Pancreas (tissue), 10 donors: ENCODE data around the gene IL12B. TPM values are rescaled to one million over a fixed set of nuclear protein-coding genes. Genes with fewer than 3 reads are reported as not detected.

Experiments used
- ATAC-seq, 4 donors: fragments of 200-7000 bp; cut with Tn5 transposase; one replicate each; pipeline versions ENCODE4 v1.8.0 to v1.9.1; 2020; ENCODE audit warnings: mild to moderate bottlenecking in 4 of 4, moderate library complexity in 4 of 4
- DNase-seq, 6 donors: peaks; one replicate each; pipeline ENCODE4 v3.0.0-alpha.2; 2020
- FAIRE-seq: peaks from 2 replicates; lab custom pipeline; 2012; peaks lifted over from hg19 to GRCh38; lab: Jason Lieb, UNC
- H3K27ac ChIP-seq, 4 donors: fragments of 200-600 bp; sonication (generic); 1 replicate in 3 of 4; 2 replicates in 1 of 4; pipeline versions ENCODE4 v1.5.0 to v1.8.0; 2020
- H3K27me3 ChIP-seq, 4 donors: fragments of 200-600 bp; one replicate each; pipeline ENCODE4 v1.8.0; 2021
- H3K36me3 ChIP-seq, 3 donors: fragments of 200-600 bp; sonication (generic) in 1 of 3; one replicate each; pipeline versions ENCODE4 v1.5.0 to v1.8.0; 2020 to 2021
- H3K4me1 ChIP-seq, 3 donors: fragments of 200-600 bp; one replicate each; pipeline ENCODE4 v1.8.0; 2021
- H3K4me3 ChIP-seq, 4 donors: fragments of 200-600 bp; sonication (generic) in 2 of 4; one replicate each; pipeline versions ENCODE4 v1.5.0 to v1.8.0; 2020 to 2021
- H3K9me3 ChIP-seq, 4 donors: fragments of 200-600 bp; one replicate each; pipeline ENCODE4 v1.8.0; 2021
- CTCF ChIP-seq, 4 donors: fragments of 200-600 bp; sonication (generic) in 3 of 4; IDR thresholded peaks; one replicate each; pipeline versions ENCODE4 v1.5.0 to v1.8.0; 2021; ENCODE audit warnings: antibody characterized with exemption in 4 of 4
- WGBS, 2 donors: extraction: QIAGEN DNeasy Blood & Tissue Kit; methylation state at CpG; one replicate each; pipeline ENCODE4 v1.1.7; 2013; 5-methylcytosine and 5-hydroxymethylcytosine counted together
- intact Hi-C, 3 donors: fragments of 100-400 bp; cut with DNase I; formaldehyde crosslinking; loops; one replicate each; pipeline versions ENCODE4 v1.11.1 to v1.14.2; 2022
- polyA plus RNA-seq, 2 donors: library from polyadenylated mRNA; stranded (reverse); fragments of 200-250 nt; gene quantifications; one replicate each; pipeline ENCODE4 v1.2.3, GENCODE V29; 2013
- total RNA-seq, 6 donors: library from RNA; stranded (reverse); fragmentation: NEBNext Ultra II Directional in 4 of 6; extraction: Animal tissue kit (Norgen Biotek cat#: 25700) in 4 of 6; gene quantifications; one replicate each; pipeline versions ENCODE4 v1.2.1 to v1.2.4, GENCODE V29; 2021 to 2023
- donor health status: healthy with polysubstance abuse.
- donor health status: DM: no; HTN: no; CAD: no; lungs with moderate emphysema.
- donor health status: DM: no; HTN: no; CAD: no.
- donor health status: control.
- donor health status: control.
- donor health status: Bipolar disorder and iron deficiency.
- donor health status: DM: yes; HTN: yes; CAD: no.
- donor health status: DM: no; HTN: no; CAD: no.
- donor health status: DM: no; HTN: no; CAD: no.
- donor health status: DM: yes; HTN: yes; CAD: no.

Gene IL12B
- total and polyA plus RNA-seq, 8 donors, result not detected

- no peak for TF ChIP-seq CTCF (IDR thresholded peaks at IDR 0.05)
- H3K9me3 ChIP-seq, result no peaks in the 10 kb centered on the region
- ATAC-seq (no peak), DNase-seq (no peak), FAIRE-seq (no peak)
- H3K27me3 ChIP-seq, result no peaks in the 10 kb centered on the region
- no peak overlapping the region for H3K27ac ChIP-seq
- no peak overlapping the region for H3K4me3 ChIP-seq
- H3K4me1 ChIP-seq, result no peaks in the 10 kb centered on the region
- no peaks in the 10 kb centered on the region for H3K36me3 ChIP-seq
- 78 to 88% methylated on average over 2 of the region's 2 CpGs for WGBS, 2 donors
- intact Hi-C loops, result no loop called here
These were observed 9.2 kb upstream of the IL12B start for GRCh38 chr5:159339460-159339859.

GRCh38 chr5:159338118-159338517, 7.8 kb upstream of the IL12B start:
- H3K9me3 ChIP-seq, result no peaks in the 10 kb centered on the region
- H3K27me3 ChIP-seq, result no peaks in the 10 kb centered on the region
- H3K4me3 ChIP-seq, result no peak overlapping the region
- H3K36me3 ChIP-seq, result no peaks in the 10 kb centered on the region
- FAIRE-seq, result no peak
- intact Hi-C loops, result no loop called here
- H3K4me1 ChIP-seq, result no peaks in the 10 kb centered on the region
- no peak overlapping the region for H3K27ac ChIP-seq
- DNase-seq, result no peak
- no peak for TF ChIP-seq CTCF (IDR thresholded peaks at IDR 0.05)
- no peak for ATAC-seq

GRCh38 chr5:159337016-159337955, 7.0 kb upstream of the IL12B start:
- no peak for TF ChIP-seq CTCF (IDR thresholded peaks at IDR 0.05)
- no peak for FAIRE-seq
- H3K27me3 ChIP-seq, result no peaks in the 10 kb centered on the region
- no peaks in the 10 kb centered on the region for H3K4me1 ChIP-seq
- H3K36me3 ChIP-seq, result no peaks in the 10 kb centered on the region
- H3K4me3 ChIP-seq, result no peak overlapping the region
- no peak overlapping the region for H3K27ac ChIP-seq
- 40 to 43% methylated on average over 1 of the region's 1 CpG for WGBS, 2 donors
- no peak for ATAC-seq
- DNase-seq, result no peak
- intact Hi-C loops, result no loop called here
- no peaks in the 10 kb centered on the region for H3K9me3 ChIP-seq

GRCh38 chr5:159336586-159336985, 6.3 kb upstream of the IL12B start:
- Histone ChIP-seq H3K36me3 (no peaks in the 10 kb centered on the region), H3K27me3 (no peaks in the 10 kb centered on the region), H3K4me1 (no peaks in the 10 kb centered on the region), H3K9me3 (no peaks in the 10 kb centered on the region), H3K4me3 (no peak overlapping the region), H3K27ac (no peak overlapping the region)
- ATAC-seq (no peak), DNase-seq (no peak), FAIRE-seq (no peak)
- intact Hi-C loops, result no loop called here
- WGBS, 2 donors, result 77 to 83% methylated on average over 5 of the region's 5 CpGs
- TF ChIP-seq CTCF (IDR thresholded peaks at IDR 0.05), result no peak

GRCh38 chr5:159333545-159333925, 3.2 kb upstream of the IL12B start:
- Histone ChIP-seq H3K4me1 (no peaks in the 10 kb centered on the region), H3K36me3 (no peaks in the 10 kb centered on the region), H3K9me3 (no peaks in the 10 kb centered on the region), H3K27ac (no peak overlapping the region), H3K4me3 (no peak overlapping the region), H3K27me3 (peaks cover 0 to 15% (median 0%) of the 10 kb centered on the region in 4 donors)
- intact Hi-C loops, result no loop called here
- no peak for DNase-seq
- TF ChIP-seq CTCF (IDR thresholded peaks at IDR 0.05), result no peak
- no peak for ATAC-seq
- FAIRE-seq, result no peak
- WGBS, 2 donors, result 59 to 70% methylated on average over 1 of the region's 1 CpG
